Endothelial cell of umbilical vein (primary cell): ENCODE results near the gene CDC14B. TPM values are rescaled to one million over a fixed set of nuclear protein-coding genes. Genes with fewer than 3 reads are reported as not detected.

Source experiments
- BruUV-seq: library from RNA; stranded (reverse); fragments of 400-500 nt; replicated peaks from 2 replicates; lab custom pipeline; 2021; lab: Mats Ljungman, UMichigan
- CTCF ChIA-PET: fragments of 300-600, 350-600 bp; sonication (Branson Sonifier 250); formaldehyde crosslinking; loops from one replicate; lab custom pipeline; 2021; ENCODE audit warnings: antibody characterized with exemption, inconsistent platforms; lab: Charles Lee
- POLR2A ChIA-PET: fragments of 300-600, 350-600 bp; sonication (Branson Sonifier 250); formaldehyde crosslinking; loops from one replicate; lab custom pipeline; 2021; ENCODE audit warnings: antibody characterized with exemption, inconsistent platforms; lab: Charles Lee
- DNase-seq: peaks from one replicate; pipeline ENCODE4 v3.0.0-alpha.2; 2011; ENCODE audit warnings: low read depth, low spot score
- FAIRE-seq: peaks from 2 replicates; lab custom pipeline; 2011; peaks lifted over from hg19 to GRCh38; lab: Jason Lieb, UNC
- H2AFZ ChIP-seq: 2 replicates; pipeline ENCODE4 v1.6.0; 2012; ENCODE audit warnings: low read depth, low read length, control low read depth, inconsistent platforms
- H3K27ac ChIP-seq: 2 replicates; pipeline ENCODE4 v1.5.1; 2011; ENCODE audit warnings: low read depth, mild to moderate bottlenecking, control low read depth, low read length, moderate library complexity; ENCODE audit not compliant: insufficient read depth
- H3K27me3 ChIP-seq, 2 experiments: 2 replicates each; pipeline versions ENCODE4 v1.6.0 to v1.6.1; 2011; ENCODE audit warnings: low read length in 2 of 2, mixed read lengths in 1 of 2; ENCODE audit not compliant: control insufficient read depth in 2 of 2, insufficient read depth in 2 of 2
- H3K36me3 ChIP-seq, 2 experiments: 2 replicates in 1 of 2; 3 replicates in 1 of 2; pipeline ENCODE4 v1.5.1; 2011; ENCODE audit warnings: low read length in 2 of 2, mild to moderate bottlenecking in 1 of 2, moderate library complexity in 1 of 2; ENCODE audit not compliant: control insufficient read depth in 2 of 2, insufficient read depth in 2 of 2; ENCODE audit errors: extremely low read depth in 1 of 2
- H3K4me1 ChIP-seq: 3 replicates; pipeline ENCODE4 v1.5.1; 2011; ENCODE audit warnings: mild to moderate bottlenecking, low read length; ENCODE audit not compliant: control insufficient read depth, insufficient read depth; ENCODE audit errors: extremely low read depth
- H3K4me2 ChIP-seq: 2 replicates; pipeline ENCODE4 v1.6.1; 2011; ENCODE audit warnings: low read length, control low read depth, mixed read lengths; ENCODE audit not compliant: insufficient read depth
- H3K4me3 ChIP-seq, 3 experiments: fragments of 200-600 bp in 1 of 3; sonication (generic), shearing (Covaris generic) in 1 of 3; replicated peaks in 1 of 3; 2 replicates each; pipeline ENCODE4 v1.5.1; 2011 to 2016; ENCODE audit warnings: control low read depth in 3 of 3, low read length in 3 of 3, mild to moderate bottlenecking in 2 of 3, inconsistent platforms in 1 of 3, low read depth in 1 of 3, moderate library complexity in 1 of 3; ENCODE audit not compliant: insufficient read depth in 1 of 3
- H3K79me2 ChIP-seq: 2 replicates; pipeline ENCODE4 v1.6.0; 2012; ENCODE audit warnings: low read length, inconsistent platforms; ENCODE audit not compliant: control insufficient read depth, insufficient read depth
- H3K9ac ChIP-seq: replicated peaks from 2 replicates; pipeline ENCODE3; 2011; ENCODE audit warnings: low read length, control low read depth; ENCODE audit not compliant: insufficient read depth; ENCODE audit errors: extremely low read depth
- H3K9me1 ChIP-seq: replicated peaks from 3 replicates; pipeline ENCODE4 v1.6.0; 2011; ENCODE audit warnings: mild to moderate bottlenecking, low read length; ENCODE audit not compliant: control insufficient read depth, insufficient read depth; ENCODE audit errors: extremely low read depth
- H3K9me3 ChIP-seq: replicated peaks from 2 replicates; pipeline ENCODE4 v1.5.1; 2012; ENCODE audit warnings: low read length, inconsistent platforms; ENCODE audit not compliant: control insufficient read depth, insufficient read depth
- H4K20me1 ChIP-seq: replicated peaks from 2 replicates; pipeline ENCODE3; 2011; ENCODE audit warnings: mild to moderate bottlenecking, low read length; ENCODE audit not compliant: control insufficient read depth, insufficient read depth; ENCODE audit errors: extremely low read depth
- EZH2 ChIP-seq: IDR thresholded peaks from 2 replicates; pipeline ENCODE4 v1.6.1; 2012; ENCODE audit warnings: borderline replicate concordance, low read depth, mild to moderate bottlenecking, moderate library complexity, low read length, inconsistent platforms; ENCODE audit not compliant: severe bottlenecking
- FOS ChIP-seq: IDR thresholded peaks from 2 replicates; pipeline ENCODE4 v1.6.1; 2011; ENCODE audit warnings: mild to moderate bottlenecking, low read length, moderate library complexity, borderline replicate concordance; ENCODE audit not compliant: insufficient read depth
- GATA2 ChIP-seq: IDR thresholded peaks from 2 replicates; pipeline ENCODE4 v1.7.0; 2011; ENCODE audit warnings: low read depth, mild to moderate bottlenecking, moderate library complexity, mixed read lengths, low read length; ENCODE audit not compliant: insufficient read length, insufficient read depth
- JUN ChIP-seq: IDR thresholded peaks from 2 replicates; pipeline ENCODE4 v1.6.1; 2011; ENCODE audit warnings: borderline replicate concordance, low read depth; ENCODE audit not compliant: insufficient read length, insufficient read depth
- MYC ChIP-seq: IDR thresholded peaks from one replicate; pipeline ENCODE4 v1.6.1; 2011; ENCODE audit warnings: mild to moderate bottlenecking, low read depth, low read length
- POLR2A ChIP-seq: IDR thresholded peaks from 2 replicates; pipeline ENCODE4 v1.6.1; 2012; ENCODE audit warnings: low read depth, mild to moderate bottlenecking, control low read depth, low read length
- POLR2AphosphoS5 ChIP-seq: IDR thresholded peaks from 2 replicates; pipeline ENCODE4 v1.6.1; 2012; ENCODE audit warnings: low read depth, mild to moderate bottlenecking, control low read depth, low read length, moderate library complexity; ENCODE audit not compliant: insufficient read depth
- dilution Hi-C: fragments of 300-500 bp; cut with MboI; formaldehyde crosslinking; loops from one replicate; pipeline ENCODE4 v1.15.0; 2019; ENCODE audit warnings: low sequenced_read_pairs; ENCODE audit not compliant: extremely low pct_ligation_motif_present
- intact Hi-C: fragments of 100-400 bp; cut with micrococcal nuclease; formaldehyde crosslinking; loops from one replicate; pipeline ENCODE4 v1.10.0; 2022
- polyA plus RNA-seq, 4 experiments: library from polyadenylated mRNA; depleted of rRNA in 3 of 4; stranded (reverse) in 3 of 4; unstranded in 1 of 4; fragments of >200 nt; gene quantifications; 2 replicates each; pipeline versions ENCODE4 v1.2.1 to v1.2.3, GENCODE V29; 2011 to 2012; ENCODE audit warnings: missing spikeins in 1 of 4
- total RNA-seq: library from RNA; stranded (reverse); gene quantifications from 2 replicates; pipeline ENCODE4 v1.2.3, GENCODE V29; 2021
- TF ChIP-seq, protein P1 (sequence below): IDR thresholded peaks from 2 replicates; pipeline ENCODE4 v1.6.1; 2011; ENCODE audit not compliant: insufficient read depth, insufficient read length
- TF ChIP-seq, protein P2 (sequence below), 2 donors: IDR thresholded peaks; 1 replicate in 1 of 2; 2 replicates in 1 of 2; pipeline ENCODE4 v1.5.1; 2011; ENCODE audit warnings: low read length in 2 of 2, mild to moderate bottlenecking in 2 of 2, moderate library complexity in 2 of 2, control low read depth in 1 of 2, inconsistent platforms in 1 of 2, low read depth in 1 of 2; ENCODE audit not compliant: insufficient read depth in 1 of 2; ENCODE audit errors: extremely low read depth in 1 of 2

Gene CDC14B
- total and polyA plus RNA-seq, 2 donors (not counting 3 experiments of a cell fraction or from before 2014, with no cell fraction given), result 0.39 to 0.93 TPM

DNA sequence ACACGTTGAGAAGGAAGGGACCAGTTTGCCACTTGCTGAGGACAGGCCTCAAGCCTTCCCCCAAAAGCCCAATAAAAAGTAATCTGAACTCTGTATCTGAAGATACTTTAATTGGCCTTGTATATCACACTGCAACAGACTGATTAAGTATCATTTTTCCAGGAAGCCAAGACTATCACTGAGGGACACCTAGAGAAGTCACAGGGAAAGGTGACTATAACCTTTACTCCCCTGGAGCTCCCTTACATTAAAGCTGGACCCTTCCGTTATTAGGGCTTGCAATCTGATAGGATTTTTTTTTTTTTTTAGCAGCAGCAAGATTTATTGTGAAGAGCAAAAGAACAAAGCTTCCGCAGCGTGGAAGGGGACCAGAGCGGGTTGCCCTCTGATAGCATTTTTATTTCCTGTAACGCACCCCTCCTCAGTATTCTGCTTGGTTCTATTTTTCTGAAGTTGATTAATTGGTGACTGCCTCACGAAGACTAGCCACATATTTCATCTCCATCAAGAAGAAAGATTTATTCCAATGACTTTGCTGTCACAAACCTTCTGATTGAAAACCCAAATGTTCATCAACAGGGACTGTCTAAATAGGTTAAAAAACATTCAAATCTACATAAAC, 2.7 kb downstream of the CDC14B start:
- no peak for FAIRE-seq
- H4K20me1 ChIP-seq, result no peaks in the 10 kb centered on the region
- peaks cover 4% of the 10 kb centered on the region for H3K4me1 ChIP-seq
- ChIA-PET POLR2A (no interaction called here), CTCF (no interaction called here)
- no peak for DNase-seq
- no TSS peak for BruUV-seq
- H3K9me3 ChIP-seq, result no peaks in the 10 kb centered on the region
- no peaks in the 10 kb centered on the region for H3K9me1 ChIP-seq
- H3K27me3 ChIP-seq, result peaks cover 15 to 25% of the 10 kb centered on the region in 2 experiments
- no peak overlapping the region for H3K27ac ChIP-seq
- no peaks in the 10 kb centered on the region for H3K79me2 ChIP-seq
- no peak overlapping the region for H2AFZ ChIP-seq
- no peaks in the 10 kb centered on the region for H3K36me3 ChIP-seq
- H3K4me3 ChIP-seq, result no peak overlapping the region
- no peak for TF ChIP-seq EZH2
- TF ChIP-seq POLR2AphosphoS5, result no peak
- TF ChIP-seq GATA2, result no peak
- no peak for TF ChIP-seq FOS
- TF ChIP-seq JUN, result no peak
- no peak for TF ChIP-seq POLR2A
- TF ChIP-seq, protein P1, sequence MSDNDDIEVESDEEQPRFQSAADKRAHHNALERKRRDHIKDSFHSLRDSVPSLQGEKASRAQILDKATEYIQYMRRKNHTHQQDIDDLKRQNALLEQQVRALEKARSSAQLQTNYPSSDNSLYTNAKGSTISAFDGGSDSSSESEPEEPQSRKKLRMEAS, result no peak
- no peak for TF ChIP-seq MYC
- TF ChIP-seq, protein P2, sequence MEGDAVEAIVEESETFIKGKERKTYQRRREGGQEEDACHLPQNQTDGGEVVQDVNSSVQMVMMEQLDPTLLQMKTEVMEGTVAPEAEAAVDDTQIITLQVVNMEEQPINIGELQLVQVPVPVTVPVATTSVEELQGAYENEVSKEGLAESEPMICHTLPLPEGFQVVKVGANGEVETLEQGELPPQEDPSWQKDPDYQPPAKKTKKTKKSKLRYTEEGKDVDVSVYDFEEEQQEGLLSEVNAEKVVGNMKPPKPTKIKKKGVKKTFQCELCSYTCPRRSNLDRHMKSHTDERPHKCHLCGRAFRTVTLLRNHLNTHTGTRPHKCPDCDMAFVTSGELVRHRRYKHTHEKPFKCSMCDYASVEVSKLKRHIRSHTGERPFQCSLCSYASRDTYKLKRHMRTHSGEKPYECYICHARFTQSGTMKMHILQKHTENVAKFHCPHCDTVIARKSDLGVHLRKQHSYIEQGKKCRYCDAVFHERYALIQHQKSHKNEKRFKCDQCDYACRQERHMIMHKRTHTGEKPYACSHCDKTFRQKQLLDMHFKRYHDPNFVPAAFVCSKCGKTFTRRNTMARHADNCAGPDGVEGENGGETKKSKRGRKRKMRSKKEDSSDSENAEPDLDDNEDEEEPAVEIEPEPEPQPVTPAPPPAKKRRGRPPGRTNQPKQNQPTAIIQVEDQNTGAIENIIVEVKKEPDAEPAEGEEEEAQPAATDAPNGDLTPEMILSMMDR (IDR thresholded peaks at IDR 0.05; ENCODE audit: extremely low read depth in 1 of 2, insufficient read depth in 1 of 2, low read depth in 1 of 2, low read length in 2 of 2), result no peak
- dilution Hi-C loops (no loop called here), intact Hi-C loops (no loop called here)
- no peak overlapping the region for H3K9ac ChIP-seq
- no peak overlapping the region for H3K4me2 ChIP-seq
